COR-L47 (cell line): ENCODE data around the gene REST.
"Not testable (repeated sequence)": the region's sequence is repeated elsewhere in the genome, so short reads cannot be mapped to it uniquely, and the experiment has no call there.

Source experiments
- DNase-seq: peaks from one replicate; lab custom pipeline; 2025; lab: John Stamatoyannopoulos, UW

Gene REST, protein sequence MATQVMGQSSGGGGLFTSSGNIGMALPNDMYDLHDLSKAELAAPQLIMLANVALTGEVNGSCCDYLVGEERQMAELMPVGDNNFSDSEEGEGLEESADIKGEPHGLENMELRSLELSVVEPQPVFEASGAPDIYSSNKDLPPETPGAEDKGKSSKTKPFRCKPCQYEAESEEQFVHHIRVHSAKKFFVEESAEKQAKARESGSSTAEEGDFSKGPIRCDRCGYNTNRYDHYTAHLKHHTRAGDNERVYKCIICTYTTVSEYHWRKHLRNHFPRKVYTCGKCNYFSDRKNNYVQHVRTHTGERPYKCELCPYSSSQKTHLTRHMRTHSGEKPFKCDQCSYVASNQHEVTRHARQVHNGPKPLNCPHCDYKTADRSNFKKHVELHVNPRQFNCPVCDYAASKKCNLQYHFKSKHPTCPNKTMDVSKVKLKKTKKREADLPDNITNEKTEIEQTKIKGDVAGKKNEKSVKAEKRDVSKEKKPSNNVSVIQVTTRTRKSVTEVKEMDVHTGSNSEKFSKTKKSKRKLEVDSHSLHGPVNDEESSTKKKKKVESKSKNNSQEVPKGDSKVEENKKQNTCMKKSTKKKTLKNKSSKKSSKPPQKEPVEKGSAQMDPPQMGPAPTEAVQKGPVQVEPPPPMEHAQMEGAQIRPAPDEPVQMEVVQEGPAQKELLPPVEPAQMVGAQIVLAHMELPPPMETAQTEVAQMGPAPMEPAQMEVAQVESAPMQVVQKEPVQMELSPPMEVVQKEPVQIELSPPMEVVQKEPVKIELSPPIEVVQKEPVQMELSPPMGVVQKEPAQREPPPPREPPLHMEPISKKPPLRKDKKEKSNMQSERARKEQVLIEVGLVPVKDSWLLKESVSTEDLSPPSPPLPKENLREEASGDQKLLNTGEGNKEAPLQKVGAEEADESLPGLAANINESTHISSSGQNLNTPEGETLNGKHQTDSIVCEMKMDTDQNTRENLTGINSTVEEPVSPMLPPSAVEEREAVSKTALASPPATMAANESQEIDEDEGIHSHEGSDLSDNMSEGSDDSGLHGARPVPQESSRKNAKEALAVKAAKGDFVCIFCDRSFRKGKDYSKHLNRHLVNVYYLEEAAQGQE

DNA sequence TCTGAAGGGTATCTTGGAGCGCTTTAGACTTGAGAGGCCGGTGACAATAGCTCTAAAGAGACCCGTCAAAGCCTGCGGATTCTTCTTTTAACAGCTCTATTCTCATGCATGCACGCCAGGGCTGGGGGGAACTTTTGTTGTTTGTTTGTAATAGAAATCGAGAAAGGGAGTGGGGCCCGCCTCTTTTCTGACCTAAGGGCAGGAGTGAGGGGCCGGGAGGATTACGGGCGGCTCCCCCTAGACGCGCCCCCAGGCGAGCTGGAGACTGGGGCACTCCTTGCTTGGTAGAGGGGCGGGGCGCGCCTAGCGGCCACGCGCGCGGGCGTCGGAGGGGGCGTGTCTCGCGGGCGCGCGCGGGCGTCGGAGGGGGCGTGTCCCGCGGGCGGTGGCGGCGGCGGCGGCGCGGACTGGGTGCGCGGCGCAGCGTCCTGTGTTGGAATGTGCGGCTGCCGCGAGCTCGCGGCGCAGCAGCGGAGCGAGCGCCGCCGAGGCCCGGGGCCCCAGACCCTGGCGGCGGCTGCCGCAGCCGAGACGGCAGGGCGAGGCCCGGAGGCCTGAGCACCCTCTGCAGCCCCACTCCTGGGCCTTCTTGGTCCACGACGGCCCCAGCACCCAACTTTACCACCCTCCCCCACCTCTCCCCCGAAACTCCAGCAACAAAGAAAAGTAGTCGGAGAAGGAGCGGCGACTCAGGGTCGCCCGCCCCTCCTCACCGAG lies at the start of gene REST:
REST (plus strand) TSS at position 412 of the 717 bp plus-strand sequence. CDS start 2,739 bp downstream, outside the sequence.
- DNase-seq: peak; percentile 41

DNA sequence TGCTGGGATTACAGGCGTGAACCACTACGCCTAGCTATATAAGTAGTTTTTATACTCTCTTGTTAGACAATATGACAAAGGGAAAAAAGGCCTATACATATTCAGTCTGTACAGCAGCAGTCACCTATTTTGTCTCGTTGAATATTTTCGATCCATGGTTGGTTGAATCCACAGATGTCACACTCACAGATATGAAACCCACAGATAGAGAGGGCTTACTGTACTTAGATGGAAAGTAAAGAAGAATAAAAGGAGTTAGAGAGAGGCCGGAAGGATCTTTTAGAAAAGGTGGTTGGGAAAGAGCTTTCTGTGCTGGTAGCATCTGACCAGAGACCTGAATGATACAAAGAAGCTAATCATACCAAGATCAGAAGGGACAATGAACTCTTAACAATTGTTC lies 47.9 kb upstream of the REST start:
- no peak for DNase-seq

DNA sequence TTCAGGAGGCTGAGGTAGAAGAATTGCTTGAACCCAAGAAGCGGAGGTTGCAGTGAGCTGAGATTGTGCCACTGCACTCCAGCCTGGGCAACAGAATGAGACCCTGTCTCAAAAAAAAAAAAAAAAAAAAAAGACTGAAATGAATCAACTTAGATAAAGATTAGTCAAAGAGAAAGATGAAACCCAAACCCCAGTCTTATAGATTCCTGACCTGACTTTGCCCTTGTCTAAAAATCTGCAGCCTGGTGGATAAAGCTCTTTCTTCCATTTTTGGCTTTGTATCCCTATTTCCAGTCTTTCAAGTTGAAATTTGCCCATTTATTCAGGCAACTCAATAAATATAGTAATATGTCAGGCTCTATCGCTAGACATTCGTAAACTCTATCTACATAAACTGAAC lies 46.9 kb upstream of the REST start:
- no peak for DNase-seq

DNA sequence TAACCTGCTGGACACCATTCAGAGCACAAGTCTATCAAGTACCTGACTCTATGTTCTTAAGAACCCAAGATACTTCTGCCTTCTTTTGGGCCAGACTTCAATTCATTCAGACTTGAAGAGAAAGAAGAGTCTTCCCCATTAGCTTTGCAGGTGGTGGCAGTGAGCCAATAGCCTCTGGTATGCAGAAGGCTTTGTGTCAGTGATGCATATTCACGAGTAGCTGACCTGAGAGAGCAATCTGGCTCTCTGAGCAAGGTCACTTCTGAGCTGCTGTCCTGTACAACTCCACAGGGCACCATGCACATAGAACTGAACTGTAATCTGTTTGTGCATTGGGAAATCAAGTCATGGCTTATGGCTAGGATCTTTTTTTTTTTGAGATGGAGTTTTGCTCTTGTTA lies 46.3 kb upstream of the REST start:
- no peak for DNase-seq

DNA sequence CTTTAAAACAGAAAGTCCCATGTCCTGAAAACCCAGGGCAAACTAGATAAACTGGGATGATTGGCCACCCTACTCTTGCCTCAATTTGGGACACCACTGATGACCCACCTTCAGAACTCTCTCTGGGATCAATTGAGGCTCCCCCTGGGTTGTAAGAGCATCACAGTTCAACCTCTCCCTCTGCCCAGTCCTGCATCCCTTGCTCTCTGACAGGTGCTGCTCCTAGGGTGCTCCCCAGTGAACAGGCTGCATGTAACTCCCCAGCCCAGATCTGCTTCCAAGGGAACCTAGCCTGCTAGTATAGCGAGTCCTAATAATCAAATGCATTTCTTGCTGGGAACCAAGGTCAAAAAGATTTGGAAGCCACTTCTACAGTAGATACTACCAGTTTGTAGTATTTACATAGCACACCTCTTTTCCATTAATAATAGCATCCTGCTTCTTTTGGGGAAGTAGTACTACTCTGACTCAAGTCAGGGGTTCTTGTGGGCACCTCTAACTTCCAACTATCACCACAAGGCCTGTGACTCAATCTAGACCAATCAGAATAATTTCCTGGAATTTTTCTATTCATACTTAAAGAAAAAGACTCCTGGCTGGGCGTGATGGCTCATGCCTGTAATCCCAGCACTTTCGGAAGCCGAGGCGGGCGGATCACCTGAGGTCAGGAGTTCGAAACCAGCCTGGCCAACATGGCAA lies 44.1 kb upstream of the REST start:
- no peak for DNase-seq

DNA sequence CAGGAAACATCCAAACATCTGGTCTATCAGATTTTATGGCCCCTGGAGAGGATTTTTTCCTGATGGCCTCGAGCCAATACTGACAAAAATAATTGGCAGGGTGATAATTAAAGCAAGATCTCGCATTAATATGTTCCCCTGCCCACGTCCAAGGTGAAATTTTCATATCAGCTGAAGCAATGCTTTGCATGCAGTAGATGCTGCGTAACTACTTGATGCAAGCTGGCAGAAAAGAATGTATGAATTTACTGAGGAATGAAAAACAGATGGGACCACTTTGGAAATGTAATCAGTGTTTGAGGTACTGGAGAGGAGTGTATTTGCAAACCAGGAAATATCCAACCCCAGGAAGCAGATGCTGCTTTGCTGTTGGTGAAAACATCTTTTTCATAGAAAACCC lies 36.8 kb upstream of the REST start:
- peak; percentile 59 for DNase-seq

DNA sequence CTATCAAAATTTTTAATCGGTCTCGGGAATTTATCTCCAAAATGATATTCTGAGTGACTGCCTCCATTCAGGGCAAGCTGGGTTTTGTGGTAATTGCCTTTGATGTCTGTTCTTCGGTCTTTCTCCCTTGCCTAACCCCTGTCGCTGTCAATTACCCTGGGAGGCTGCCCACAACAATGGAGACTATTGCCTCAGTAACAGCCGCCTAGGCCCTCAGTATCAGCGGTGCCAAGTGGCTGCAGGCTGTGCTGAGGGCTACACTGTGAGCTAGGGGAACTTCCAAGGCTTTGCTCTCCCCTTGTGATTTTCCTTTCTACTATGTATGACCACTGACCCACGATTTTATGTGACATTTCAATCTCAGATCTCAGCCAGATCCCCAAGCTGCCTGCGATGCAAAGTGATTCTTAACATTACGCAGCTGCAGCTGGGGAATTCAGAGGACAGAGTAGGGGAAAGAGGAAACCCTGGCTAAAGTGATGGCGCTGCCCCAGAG lies 36.3 kb upstream of the REST start:
- peak; percentile 27 for DNase-seq

DNA sequence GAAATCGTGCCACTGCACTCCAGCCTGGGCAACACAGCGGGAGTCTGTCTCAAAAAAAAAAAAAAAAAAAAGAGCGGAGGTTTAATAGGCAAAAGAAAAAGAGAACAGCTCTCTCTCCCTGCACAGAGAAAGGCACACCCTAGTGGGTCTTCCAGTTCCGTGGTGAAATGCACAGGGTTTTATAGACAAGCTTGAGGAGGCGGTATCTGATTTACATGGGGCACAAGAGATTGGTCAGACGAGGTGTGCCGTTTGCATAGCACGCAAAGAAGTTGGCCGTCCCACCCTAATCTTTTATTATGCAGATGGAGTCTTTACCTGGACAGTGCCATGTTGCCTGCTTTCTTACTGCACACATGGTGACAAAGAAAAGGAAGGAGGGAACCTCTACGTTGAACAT lies 33.5 kb upstream of the REST start:
- DNase-seq: peak; percentile 9

DNA sequence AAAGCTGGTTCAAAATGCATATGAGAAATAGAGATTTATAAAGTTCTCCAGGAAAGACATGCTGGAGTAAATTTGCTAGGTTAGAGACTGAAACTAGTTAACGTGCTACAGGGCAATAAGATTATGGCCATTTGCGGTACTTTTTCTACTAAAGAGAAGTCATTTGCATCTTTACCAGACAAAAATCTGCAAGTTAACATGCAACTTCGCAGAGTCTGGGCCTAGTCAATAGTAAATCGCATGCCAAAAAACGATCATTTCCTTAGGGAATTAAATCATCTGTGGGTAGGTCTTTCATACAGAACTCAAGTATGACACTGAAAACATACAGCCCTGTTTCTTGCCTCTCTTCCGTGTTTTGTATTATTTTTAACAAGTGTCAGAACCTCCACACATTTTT lies 32.8 kb upstream of the REST start:
- no peak for DNase-seq

DNA sequence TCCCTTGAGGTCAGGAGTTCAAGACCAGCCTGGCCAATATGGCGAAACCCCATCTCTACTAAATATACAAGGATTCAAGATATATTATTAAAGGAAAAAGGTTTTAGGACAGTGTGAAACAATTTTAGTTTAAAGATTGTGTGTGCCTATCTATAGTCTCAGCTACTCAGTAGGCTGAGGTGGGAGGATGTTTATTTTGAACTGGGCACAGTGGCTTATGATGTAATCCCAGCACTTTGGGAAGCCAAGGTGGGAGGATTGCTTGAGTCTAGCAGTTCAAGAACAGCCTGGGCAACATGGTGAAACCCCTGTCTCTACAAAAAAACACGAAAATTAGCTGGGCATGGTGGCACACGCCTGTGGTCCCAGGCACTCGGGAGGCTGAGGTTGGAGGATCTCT lies 31.4 kb upstream of the REST start:
- DNase-seq: no peak

DNA sequence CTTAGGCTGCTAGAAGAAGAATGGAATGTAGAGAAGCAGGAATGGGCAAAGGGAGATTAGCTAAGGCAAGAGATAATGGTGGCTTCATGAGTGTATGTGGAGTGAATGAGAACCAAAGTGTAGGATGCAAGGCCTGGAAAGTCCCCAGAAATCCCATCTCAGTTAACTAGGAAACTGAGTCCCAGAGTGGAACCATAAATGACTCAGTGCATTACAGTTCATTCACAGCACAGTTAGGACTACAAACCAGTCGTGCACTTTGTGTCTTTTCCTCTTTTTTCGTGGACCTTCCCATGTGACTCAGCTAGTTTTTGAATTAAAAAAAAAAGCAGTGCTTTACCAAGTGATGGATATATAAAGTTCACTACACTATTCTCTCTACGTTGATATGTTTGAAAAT lies 27.7 kb upstream of the REST start:
- DNase-seq: no peak

DNA sequence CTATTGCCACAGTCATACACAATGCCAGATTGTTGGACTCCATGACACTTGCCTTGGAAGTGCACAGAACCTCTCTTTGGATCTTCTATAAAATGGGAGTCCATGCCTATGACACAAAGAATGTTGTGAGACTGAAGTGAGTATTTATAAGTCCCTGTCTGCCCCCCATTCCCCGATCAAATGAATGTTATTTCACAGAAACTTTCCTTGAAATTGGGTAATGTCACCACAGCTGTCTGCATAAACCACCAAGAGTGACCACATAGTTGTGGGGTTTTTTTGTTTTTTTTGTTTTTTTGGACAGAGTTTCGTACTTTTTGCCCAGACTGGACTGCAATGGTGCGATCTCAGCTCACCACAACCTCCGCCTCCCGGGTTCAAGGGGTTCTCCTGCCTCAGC lies 27.1 kb upstream of the REST start:
- DNase-seq: no peak

DNA sequence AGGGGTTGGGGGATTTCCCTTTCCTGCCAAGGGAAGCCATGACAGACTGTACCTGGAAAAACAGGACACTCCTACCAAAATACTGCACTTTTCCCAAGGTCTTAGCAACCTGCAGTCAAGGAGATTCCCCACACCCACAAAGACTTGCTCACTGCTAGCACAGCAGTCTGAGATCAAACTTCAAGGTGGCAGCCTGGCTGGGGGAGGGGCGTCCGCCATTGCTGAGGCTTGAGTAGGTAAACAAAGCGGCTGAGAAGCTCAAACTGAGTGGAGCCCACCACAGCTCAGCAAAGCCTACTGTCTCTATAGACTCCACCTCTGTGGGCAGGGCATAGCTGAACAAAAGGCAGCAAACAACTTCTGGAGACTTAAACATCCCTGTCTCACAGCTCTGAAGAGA lies 23.2 kb upstream of the REST start:
- not testable (repeated sequence) for DNase-seq

DNA sequence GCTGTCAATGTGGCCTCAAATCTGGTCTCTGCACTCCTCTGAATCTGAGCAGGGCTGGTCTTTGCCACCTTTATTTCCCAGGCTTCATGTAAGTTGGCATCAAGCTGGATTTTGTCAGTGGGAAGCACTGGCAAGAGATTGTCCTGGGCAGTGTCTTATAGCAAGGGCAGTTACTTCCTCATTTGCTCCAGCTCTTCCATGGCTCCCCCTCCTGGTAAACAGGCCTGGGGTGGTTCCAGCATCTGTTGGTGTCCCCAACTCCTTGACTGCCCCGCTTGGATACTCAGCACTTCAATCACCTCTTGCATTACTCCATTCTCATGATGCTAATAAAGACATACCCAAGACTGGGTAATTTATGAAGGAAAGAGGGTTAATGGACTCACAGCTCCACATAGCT lies 15.0 kb upstream of the REST start:
- DNase-seq: no peak

DNA sequence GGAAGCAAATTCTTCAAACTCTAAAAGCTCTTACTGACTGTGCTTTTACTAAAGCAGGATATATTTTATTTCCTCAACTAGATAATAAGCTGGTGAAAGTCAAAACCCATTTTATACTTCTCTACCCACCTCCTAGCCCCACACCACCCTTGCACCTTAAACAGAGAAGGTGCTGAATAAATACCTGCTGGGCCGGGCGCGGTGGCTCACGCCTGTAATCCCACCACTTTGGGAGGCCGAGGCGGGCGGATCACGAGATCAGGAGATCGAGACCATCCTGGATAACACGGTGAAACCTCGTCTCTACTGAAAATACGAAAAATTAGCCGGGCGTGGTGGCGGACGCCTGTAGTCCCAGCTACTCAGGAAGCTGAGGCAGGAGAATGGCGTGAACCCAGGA lies 9.9 kb upstream of the REST start:
- not testable (repeated sequence) for DNase-seq

DNA sequence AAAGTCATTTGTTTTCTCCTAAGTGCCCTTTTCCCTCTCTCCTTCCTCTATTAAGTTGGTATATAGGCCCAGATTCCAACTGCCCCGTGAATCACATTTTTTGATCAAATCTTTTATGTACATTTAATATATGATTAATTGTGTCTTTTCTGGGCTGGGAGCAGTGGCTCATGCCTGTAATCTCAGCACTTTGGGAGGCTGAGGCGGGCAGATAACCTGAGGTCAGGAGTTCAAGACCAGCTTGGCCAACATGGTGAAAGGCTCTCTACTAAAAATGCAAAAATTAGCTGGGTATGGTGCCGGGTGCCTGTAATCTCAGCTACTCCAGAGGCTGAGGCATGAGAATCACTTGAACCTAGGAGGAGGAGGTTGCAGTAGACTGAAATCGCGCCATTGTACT lies 7.5 kb upstream of the REST start:
- not testable (repeated sequence) for DNase-seq

DNA sequence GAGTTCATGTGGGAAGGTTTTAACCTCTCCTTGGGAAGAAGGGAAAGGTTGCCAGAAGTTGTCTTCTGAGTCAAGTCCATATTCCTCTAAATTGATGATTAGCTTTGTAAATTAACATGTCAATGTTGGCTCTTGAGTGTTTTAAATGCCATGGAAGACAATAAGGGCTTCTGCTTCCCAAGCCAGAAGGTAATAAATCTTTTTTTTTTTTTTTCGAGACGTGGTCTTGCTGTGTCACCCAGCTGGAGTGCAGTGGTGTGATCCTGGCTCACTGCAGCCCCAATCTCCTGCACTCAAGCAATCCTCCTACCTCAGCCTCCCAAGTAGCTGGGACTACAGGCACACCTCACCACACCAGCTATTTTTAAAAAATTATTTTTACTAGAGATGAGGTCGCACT lies 5.0 kb upstream of the REST start:
- no peak for DNase-seq

DNA sequence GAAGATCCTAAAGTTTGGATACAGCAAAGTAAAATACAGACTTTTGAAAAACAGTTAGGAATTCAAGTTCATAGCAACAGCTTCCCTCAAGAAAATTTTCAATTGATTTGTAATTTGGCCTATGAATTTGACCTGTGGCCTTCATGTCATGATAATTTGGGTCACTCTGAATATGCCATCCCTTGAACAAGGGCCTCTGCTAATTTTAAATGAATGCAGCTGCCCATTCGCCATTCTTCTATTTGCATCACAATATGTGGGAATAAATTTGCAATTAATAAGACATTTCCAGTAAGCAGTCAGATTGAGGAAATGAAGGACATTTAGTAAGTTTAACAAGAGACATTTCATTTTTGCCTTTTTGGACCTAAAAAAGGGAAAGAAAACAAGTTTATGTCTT lies 1.9 kb upstream of the REST start:
- no peak for DNase-seq

DNA sequence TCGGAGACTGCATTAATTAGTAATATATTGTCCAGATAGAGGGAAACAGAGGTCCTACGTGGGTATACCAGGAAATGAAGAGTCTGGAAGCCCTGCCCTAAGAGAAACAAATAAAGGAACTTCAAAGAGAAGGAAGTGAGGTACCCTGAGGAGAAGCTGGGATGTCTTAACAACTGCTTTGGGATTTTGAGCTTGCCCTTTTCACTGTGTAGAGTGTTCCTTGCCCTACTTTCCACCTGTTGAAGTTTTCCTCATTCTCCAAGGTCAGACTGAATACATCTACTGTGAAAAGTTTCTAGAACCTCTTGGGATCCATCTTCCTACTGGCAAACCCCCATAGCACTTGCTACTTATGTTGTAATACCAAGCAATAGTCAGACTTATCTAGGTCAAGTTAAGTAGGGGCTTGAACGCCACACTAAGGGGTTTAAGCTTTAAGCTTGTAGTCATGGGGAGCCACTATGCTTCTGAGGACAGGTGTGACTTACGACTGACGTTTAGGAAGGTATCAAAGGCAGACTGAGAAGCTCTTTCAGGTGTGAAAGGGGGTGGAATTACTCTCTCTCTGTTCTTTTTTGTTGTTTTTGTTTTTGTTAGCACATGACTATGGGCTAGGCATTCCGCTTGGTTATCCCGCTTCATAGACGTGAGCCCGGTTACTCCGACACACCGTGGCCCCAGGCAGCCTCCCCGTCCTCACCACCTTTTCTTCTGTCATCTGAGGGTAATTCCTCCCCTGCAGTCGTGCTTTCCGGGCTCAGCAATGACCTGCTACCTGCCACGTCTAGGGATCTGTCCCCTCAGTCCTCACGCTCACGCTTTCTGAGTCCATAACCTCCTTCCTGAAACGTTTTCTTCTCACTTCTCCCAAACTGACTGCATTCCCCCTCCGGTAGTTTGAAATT lies 959 bp upstream of the REST start:
- DNase-seq: no peak
